ENCODE measurements around the gene KRTAP4-5.

DNA sequence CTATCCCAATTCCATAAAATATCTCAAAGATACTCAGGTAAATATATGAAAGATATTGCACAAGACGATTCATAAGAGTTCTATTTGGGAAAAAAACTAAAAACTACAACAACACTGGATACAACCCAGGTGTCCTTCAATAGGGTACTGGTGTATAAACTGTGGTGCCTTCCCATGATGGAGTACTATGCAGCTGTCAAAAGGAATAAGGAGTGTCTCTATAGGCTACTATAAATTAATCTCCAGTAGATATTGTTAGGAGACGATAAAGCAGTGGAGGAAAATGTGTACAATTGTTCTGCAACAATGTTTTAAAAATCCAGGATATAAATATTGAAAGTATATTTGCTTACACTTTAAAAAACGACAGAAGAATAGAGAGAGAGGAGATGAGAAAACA, 23.2 kb downstream of the KRTAP4-5 start:
- TF ChIP-seq, protein P1, sequence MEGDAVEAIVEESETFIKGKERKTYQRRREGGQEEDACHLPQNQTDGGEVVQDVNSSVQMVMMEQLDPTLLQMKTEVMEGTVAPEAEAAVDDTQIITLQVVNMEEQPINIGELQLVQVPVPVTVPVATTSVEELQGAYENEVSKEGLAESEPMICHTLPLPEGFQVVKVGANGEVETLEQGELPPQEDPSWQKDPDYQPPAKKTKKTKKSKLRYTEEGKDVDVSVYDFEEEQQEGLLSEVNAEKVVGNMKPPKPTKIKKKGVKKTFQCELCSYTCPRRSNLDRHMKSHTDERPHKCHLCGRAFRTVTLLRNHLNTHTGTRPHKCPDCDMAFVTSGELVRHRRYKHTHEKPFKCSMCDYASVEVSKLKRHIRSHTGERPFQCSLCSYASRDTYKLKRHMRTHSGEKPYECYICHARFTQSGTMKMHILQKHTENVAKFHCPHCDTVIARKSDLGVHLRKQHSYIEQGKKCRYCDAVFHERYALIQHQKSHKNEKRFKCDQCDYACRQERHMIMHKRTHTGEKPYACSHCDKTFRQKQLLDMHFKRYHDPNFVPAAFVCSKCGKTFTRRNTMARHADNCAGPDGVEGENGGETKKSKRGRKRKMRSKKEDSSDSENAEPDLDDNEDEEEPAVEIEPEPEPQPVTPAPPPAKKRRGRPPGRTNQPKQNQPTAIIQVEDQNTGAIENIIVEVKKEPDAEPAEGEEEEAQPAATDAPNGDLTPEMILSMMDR (IDR thresholded peaks at IDR 0.05; ENCODE audit: low read depth, low read length) = no peak
- TF ChIP-seq EZH2phosphoT487 (IDR thresholded peaks at IDR 0.05; ENCODE audit: low read depth) = no peak
